ENCODE measurements around the gene LAMP1.
"Not testable (repeated sequence)": the region's sequence is repeated elsewhere in the genome, so short reads cannot be mapped to it uniquely, and the experiment has no call there.

The LAMP1 gene

DNA sequence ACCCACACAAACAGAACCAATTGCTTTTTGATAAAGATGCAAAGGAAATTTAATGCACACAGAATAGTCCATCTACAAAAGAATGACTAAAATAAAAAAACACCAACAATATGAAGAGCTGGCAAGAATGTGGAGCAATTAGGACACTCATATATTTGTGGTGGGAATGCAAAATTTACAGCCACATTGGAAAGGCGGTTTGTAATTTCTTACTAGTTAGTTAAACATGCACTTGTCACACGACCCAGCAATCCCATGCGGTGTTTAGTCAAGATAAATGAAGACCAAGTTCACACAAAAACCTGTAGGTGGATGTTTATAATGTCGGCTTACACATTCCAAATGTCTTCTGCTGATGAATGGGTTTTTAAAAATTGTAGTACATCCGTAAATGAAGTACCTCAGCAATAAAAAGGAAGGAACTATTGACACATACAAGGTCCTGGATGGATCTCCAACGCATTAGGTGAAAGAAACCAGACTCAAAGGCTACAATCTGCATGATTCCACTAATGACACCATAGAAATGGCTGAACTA lies 61.7 kb downstream of the LAMP1 start:
- no peak for DNase-seq

DNA sequence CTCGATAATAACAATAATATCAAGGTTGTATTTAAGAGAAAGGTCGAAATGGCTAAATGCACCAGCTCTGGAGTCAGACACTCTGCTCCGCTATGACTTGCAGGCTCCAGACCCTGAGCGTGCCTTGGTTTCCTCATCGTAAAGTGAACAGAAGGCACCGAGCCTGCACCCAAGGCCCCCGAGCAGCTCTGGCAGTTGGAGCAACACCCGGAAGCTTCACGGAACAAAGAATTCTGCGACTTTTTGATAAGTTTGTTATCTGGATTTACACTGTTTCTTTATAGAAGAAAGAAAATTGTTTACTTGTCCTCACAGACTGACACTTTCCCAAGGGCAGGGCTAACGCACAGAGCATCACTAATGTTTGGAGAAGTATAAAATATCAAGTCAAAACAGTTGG lies 62.5 kb downstream of the LAMP1 start:
- DNase-seq: no peak

DNA sequence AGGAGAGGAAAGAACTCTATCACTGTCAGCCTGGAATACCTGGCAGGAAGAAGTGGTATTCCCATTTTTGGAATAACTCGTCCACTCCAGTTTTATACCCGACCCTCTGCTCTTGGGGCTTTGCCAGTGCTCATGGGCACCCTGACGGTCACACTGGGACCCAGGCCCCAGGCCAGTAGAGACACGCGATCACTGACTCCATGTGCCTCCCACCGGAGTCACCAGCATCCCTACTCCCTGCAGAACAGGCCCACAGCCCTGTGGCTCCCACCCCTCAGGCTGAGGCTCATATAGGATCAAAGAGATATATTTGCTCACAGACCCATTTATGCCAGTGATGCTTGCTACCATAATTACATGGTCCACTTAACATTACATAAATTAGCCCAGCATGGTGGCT lies 63.4 kb downstream of the LAMP1 start:
- no peak for DNase-seq

DNA sequence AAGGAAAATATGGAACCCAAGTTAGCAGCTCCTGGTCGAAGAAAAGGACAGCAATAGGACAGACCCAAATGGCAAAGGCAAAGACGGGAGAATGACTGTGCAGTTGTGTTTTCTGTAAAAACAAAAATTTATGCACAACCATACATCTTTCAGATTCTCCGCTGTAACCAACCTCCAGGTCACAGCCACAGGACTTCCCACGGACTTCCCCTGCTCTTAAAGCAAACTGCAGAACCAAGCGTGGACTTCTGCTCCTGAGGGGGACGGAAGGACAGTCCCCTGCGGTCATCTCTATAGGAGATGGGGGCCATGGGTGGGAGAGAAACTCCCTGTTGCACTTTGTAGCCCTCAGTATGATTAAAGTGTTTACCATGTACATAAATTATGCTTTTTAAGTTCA lies 64.4 kb downstream of the LAMP1 start:
- DNase-seq: no peak

DNA sequence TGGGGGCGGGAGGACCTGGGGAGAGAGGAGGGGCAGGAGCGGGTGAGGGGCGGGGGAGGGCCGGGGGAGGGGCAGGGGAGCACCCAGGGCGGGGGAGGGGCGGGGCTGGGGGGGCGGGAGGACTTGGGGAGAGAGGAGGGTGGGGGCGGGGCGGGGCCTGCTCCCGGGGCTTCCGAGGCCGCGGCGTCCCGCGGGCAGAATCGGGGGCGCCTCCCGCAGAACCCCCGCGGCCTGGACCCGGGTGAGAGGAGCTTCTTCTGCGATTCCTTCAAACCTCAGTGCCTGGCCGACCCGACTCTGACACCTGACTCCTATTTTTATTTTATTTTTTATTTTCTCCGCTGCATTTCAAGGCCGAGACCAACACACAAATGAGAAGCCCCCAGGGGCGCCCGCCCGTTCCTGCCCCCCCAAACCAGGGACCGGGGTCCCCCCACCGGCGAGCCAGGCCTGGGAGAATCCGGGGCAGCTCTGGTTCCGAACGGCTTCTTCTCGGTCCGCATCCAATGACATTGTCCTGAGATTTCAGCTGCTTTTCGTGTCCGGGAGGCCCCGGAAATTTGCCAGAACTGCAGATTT lies 67.4 kb downstream of the LAMP1 start:
- DNase-seq: no peak

DNA sequence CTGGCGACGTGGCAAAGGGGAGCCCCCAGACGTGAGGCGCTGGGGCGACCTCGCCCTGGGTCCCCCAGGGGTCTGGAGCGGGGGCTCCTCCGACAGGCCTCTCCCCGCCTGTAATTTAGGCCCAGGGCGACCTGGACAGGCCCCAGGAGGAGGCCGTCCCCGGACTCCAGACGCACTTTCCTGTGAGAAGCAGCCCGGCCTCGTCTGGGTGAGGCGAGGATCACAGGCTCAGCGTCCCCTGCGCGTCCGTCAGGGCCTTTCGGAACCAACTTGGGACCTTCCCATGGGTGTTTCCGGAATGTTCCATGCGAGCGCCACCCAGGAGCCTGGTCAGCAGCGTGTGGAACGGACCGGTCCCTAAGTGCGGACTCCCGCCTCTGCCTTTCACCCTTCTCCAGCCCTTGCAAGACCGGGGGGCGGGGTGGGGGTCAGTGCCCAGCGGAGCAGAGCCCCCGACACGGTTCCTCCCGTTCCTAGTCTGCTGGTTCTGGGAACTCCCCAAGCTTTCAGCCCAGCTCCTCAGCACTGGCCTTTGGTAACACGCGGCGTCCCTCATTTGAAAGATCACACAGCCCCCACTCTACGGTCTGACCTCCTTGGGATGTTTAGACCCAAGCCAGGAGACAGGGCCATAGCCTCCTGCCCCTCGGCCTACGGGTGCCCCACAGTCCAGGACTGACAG lies 68.0 kb downstream of the LAMP1 start:
- DNase-seq: no peak

DNA sequence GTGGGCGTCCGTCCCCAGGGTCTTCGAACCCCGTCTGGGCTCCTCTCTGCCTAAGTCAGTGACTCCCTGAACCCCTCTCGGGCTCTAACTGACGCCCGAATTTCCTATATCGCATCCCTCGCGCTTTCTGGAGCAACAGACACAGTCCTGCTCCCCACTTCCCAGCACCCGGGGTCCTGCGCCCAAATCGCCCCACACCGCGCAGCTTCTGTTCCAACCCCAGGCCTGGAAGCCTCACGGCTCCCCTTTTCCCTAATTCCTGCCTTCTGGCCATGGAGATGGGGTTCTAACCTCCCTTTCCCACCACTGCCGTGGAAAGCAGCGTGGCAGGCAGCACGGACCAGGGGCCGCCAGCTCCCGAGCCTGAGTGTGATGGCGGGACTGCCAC lies 68.5 kb downstream of the LAMP1 start:
- no peak for DNase-seq

DNA sequence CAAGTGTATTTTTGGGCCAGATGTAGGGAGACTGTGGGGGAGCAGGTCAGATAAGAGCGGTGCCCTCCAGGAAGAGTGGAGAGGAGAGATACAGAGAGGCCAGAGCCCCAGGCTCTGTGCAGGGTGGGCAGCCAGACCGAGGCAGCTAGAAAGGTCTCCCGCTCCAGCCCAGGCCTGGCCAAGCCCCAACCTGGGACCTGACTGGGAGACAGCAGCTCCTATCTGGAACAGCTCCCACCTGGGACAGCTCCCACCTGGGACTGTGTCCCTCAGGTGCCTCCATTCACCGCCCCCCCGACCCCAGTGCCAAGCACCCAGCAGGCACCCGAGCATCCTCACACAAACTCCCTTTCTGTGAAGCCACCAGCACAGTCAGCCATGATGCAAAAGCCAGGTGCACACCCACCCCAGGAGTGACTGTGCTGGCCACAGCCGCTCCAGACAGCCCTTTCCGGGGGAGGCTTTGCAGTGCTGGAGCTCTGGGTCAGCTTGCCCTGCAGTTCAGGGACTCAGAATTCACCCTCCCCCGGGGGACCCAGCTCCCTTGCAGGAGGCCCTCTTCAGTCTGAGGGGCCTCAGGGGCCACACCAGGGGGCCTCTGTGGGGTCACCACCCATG lies 69.0 kb downstream of the LAMP1 start:
- no peak for DNase-seq

DNA sequence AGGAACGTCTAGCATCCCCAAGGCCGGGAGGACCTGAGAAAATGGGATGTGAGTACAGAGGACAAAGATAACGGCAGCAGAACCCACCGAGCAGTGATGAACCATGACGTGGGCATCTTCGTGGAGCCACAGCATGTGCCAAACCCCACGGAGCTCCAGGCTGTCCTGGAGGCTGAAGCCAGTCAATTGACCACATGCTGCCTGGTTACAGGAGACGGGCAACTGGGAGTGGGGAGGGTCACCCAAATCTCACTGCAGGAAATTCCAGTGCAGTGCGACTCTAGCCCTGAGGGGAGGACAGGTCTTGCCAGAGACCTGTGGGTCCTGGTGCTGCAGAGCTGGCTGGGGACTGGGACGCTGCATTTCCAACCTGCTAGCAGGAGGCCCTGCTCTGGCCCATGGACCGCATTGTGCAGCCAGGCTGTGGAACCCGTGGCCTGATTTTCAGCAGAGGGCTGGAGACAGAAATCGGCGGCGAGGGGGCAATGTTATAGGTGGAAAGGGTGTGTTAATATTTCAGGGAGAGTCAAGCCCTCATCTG lies 70.1 kb downstream of the LAMP1 start:
- no peak for DNase-seq

DNA sequence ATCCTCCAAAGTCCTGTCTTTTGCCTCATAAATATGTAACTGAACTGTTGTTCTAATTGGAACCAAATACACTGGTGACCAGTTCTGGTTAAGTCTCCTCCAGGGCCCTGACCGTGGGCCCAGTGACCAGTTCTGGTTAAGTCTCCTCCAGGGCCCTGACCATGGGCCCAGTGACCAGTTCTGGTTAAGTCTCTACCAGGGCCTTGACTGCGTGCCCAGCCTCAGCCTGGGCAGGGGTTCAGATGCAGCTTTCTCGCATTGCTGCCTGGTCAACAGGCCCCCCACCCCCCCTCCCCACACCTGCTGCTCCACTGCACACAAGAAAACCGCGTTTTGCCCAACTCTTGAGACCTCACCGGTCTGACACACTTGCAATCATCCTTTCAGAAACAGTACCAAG lies 70.7 kb downstream of the LAMP1 start:
- no peak for DNase-seq

DNA sequence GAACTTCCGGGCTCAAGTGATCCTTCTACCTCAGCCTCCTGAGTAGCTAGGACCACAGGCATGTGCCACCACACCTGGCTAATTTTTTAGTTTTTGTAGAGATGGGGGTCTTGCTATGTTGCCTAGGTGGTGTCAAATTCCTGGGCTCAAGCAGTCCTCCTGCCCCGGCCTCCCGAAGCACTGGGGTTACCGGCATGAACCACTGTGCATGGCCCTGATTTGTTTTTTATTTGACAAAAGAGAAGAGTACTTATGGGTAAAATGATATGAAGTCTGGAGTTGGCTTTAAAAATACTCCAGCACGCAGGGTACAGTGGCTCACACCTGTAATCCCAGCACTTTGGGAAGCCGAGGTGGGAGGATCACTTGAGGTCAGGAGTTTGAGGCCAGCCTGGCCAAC lies 71.3 kb downstream of the LAMP1 start:
- not testable (repeated sequence) for DNase-seq

DNA sequence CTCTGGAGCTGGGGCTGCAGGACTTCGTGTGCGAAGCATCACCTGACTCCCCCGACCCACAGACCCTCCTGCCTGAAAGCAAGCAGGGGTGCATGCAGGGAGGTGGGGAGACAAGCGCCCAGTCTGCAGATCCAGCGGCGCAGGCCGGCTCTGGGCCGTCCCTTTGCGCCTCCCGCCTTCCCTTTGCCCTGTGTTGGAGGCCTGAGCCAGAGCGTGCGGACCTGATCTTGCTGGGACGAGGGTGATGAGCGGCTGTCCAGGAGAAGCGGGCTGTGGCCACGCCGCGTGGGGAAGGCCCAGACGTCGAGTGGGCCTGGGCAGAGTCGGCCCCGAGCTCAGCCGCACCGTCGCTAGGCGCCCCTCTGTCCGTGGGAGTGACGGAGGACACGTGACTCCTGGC lies 72.2 kb downstream of the LAMP1 start:
- DNase-seq: no peak

DNA sequence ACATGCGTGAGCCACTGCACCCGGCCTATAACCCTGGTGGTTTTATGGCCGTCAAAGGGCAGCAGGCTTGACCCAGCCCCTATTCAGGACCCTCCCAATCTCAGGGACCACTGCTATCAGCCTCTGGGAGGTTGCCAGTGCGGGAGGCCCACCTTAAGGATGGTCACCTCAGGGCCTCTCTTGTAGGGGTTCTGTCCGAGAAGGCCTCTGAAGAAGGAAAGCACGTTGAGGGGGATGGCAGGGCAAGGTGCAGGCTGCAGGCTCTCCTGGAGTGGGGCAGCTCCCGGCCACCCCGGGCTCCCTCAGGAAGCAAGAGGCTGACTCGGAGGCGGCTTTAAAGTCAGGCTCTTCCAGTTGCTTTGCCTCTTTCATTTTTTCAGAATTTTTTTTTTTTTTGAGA lies 72.8 kb downstream of the LAMP1 start:
- DNase-seq: no peak

DNA sequence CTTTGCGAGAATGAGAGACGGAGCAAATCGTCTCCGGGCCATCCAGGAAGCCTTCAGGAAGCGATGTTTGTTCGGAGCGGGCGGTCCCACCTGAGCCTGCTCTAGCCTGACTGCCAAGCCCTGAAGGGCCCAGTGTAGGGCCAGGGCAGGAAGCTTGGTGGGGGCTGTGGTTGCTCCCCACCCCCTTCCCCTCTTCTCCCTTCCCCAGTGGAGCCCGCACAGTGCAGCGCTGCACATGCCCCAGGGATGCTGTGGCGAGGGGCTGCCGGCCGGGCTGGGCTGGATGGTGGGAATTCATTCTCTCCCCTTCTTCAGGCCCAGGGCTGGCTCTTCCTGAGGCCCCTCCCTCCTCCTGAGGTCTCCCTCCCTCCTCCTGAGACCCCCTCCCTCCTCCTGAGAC lies 74.0 kb downstream of the LAMP1 start:
- no peak for DNase-seq

DNA sequence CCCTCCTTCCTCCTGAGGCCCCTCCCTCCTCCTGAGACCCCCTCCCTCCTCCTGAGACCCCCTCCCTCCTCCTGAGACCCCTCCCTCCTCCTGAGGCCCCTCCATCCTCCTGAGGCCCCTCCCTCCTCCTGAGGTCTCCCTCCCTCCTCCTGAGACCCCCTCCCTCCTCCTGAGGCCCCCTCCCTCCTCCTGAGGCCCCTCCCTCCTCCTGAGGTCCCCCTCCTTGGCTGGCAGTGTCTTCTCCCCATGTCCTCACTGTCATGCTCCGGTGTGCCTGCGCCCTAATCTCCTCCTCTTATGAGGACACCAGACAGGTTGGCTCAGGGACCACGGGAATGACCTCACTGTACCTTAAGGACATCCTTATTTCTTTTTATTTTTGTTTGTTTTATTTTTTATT lies 74.7 kb downstream of the LAMP1 start:
- not testable (repeated sequence) for DNase-seq
